K562 (cell line): Measurements from ENCODE around the gene TMEFF2. TPM values are rescaled to one million over a fixed set of nuclear protein-coding genes. Genes with fewer than 3 reads are reported as not detected.

Experiments used
- ATAC-seq: fragments of 200-7000 bp; cut with Tn5 transposase; 3 replicates; pipeline ENCODE4 v1.9.1; 2020; ENCODE audit warnings: moderate library complexity
- Bru-seq: library from RNA; stranded (reverse); fragments of 400-500 nt; gene quantifications from one replicate; lab custom pipeline; 2021; lab: Mats Ljungman, UMichigan
- BruChase-seq, 2 experiments: library from RNA; stranded (reverse); fragments of 400-500 nt; gene quantifications; one replicate each; lab custom pipeline; 2021; lab: Mats Ljungman, UMichigan
- BruUV-seq: library from RNA; stranded (reverse); fragments of 400-500 nt; replicated peaks from 2 replicates; lab custom pipeline; 2021; lab: Mats Ljungman, UMichigan
- CTCF ChIA-PET: fragments of 300-600 bp; formaldehyde crosslinking; extraction: SDS; loops from one replicate; lab custom pipeline; 2021; ENCODE audit warnings: low intra/inter-chr PET ratio; lab: Yijun Ruan, JAX
- POLR2A ChIA-PET: fragments of 300-600, 350-650 bp; sonication (Branson Sonifier 250); formaldehyde crosslinking; extraction: SDS; loops from one replicate; lab custom pipeline; 2021; ENCODE audit warnings: antibody characterized with exemption, inconsistent platforms; lab: Yijun Ruan, JAX
- DNase-seq, 4 experiments: peaks; one replicate each; pipeline versions ENCODE4 v3.0.0 to v3.0.0-alpha.2; 2011 to 2018; ENCODE audit warnings: low spot score in 3 of 4, mixed read lengths in 3 of 4; ENCODE audit errors: extremely low read depth in 1 of 4
- FAIRE-seq: peaks from 2 replicates; lab custom pipeline; 2011; peaks lifted over from hg19 to GRCh38; lab: Jason Lieb, UNC
- H2AFZ ChIP-seq: 2 replicates; pipeline ENCODE4 v1.6.0; 2011; ENCODE audit warnings: low read depth, low read length, control low read depth, inconsistent platforms
- H3K27ac ChIP-seq: fragments of 200-600 bp; 3 replicates; pipeline ENCODE4 v1.8.0; 2011; ENCODE audit warnings: low read depth, mild to moderate bottlenecking, control low read depth, inconsistent platforms, low read length, moderate library complexity, mixed read lengths; ENCODE audit errors: extremely low read depth
- H3K27me3 ChIP-seq, 2 experiments: fragments of 300-600 bp in 1 of 2; 2 replicates in 1 of 2; 3 replicates in 1 of 2; pipeline versions ENCODE4 v1.6.0 to v1.8.0; 2011; ENCODE audit warnings: inconsistent platforms in 2 of 2, low read length in 2 of 2, mild to moderate bottlenecking in 1 of 2, mixed read lengths in 1 of 2, moderate library complexity in 1 of 2; ENCODE audit not compliant: control insufficient read depth in 2 of 2, insufficient read depth in 2 of 2
- H3K36me3 ChIP-seq: fragments of 300-600 bp; 3 replicates; pipeline ENCODE4 v1.8.0; 2011; ENCODE audit warnings: mild to moderate bottlenecking, low read length, inconsistent platforms; ENCODE audit not compliant: control insufficient read depth, insufficient read depth
- H3K4me1 ChIP-seq, 2 experiments: fragments of 200-600 bp in 1 of 2; replicated peaks in 1 of 2; 2 replicates in 1 of 2; 3 replicates in 1 of 2; pipeline versions ENCODE4 v1.5.1 to v1.8.0; 2011; ENCODE audit warnings: inconsistent platforms in 2 of 2, low read length in 2 of 2, mild to moderate bottlenecking in 1 of 2, mixed read lengths in 1 of 2, moderate library complexity in 1 of 2; ENCODE audit not compliant: control insufficient read depth in 2 of 2, insufficient read depth in 2 of 2
- H3K4me2 ChIP-seq: 2 replicates; pipeline ENCODE4 v1.6.1; 2011; ENCODE audit warnings: low read length, control low read depth, inconsistent platforms, mixed read lengths; ENCODE audit not compliant: insufficient read depth
- H3K4me3 ChIP-seq: fragments of 200-600 bp; sonication (generic), shearing (Covaris generic); 2 replicates; pipeline ENCODE4 v1.5.1; 2016; ENCODE audit warnings: control low read depth, inconsistent platforms
- H3K79me2 ChIP-seq: fragments of 200-600 bp; 3 replicates; pipeline ENCODE4 v1.8.0; 2011; ENCODE audit warnings: low read length, inconsistent platforms; ENCODE audit not compliant: control insufficient read depth, insufficient read depth
- H3K9ac ChIP-seq, 2 experiments: 2 replicates each; pipeline versions ENCODE4 v1.6.0 to v1.6.1; 2011; ENCODE audit warnings: low read depth in 2 of 2, low read length in 2 of 2, control low read depth in 1 of 2, inconsistent platforms in 1 of 2, mild to moderate bottlenecking in 1 of 2, mixed read lengths in 1 of 2; ENCODE audit not compliant: insufficient read depth in 1 of 2
- H3K9me1 ChIP-seq: one replicate; pipeline ENCODE4 v1.6.0; 2011; ENCODE audit warnings: inconsistent platforms, mild to moderate bottlenecking, low read length, moderate library complexity; ENCODE audit not compliant: control insufficient read depth, insufficient read depth
- H3K9me3 ChIP-seq: replicated peaks from 2 replicates; pipeline ENCODE4 v1.5.1; 2011; ENCODE audit warnings: low read depth, low read length, inconsistent platforms; ENCODE audit not compliant: control insufficient read depth, insufficient read depth
- H4K20me1 ChIP-seq: replicated peaks from 2 replicates; pipeline ENCODE4 v1.6.1; 2011; ENCODE audit warnings: low read length, inconsistent platforms, mixed read lengths; ENCODE audit not compliant: control insufficient read depth, insufficient read depth
- CTBP1 ChIP-seq: fragments of 450-650 bp; IDR thresholded peaks from 2 replicates; pipeline ENCODE4 v1.6.1; 2016; ENCODE audit warnings: borderline replicate concordance
- GATAD2A ChIP-seq: fragments of 450-650 bp; IDR thresholded peaks from 2 replicates; pipeline ENCODE4 v1.6.1; 2017
- MCM7 ChIP-seq, 2 experiments: fragments of 450-650 bp; IDR thresholded peaks; 2 replicates each; pipeline ENCODE4 v1.6.1; 2016 to 2018
- NFYB ChIP-seq: IDR thresholded peaks from 2 replicates; pipeline ENCODE4 v1.6.1; 2011; ENCODE audit warnings: mild to moderate bottlenecking, moderate library complexity; ENCODE audit not compliant: insufficient read length; ENCODE audit errors: extremely low read depth
- PML ChIP-seq: IDR thresholded peaks from 2 replicates; pipeline ENCODE4 v1.6.1; 2012; ENCODE audit warnings: low read length, inconsistent platforms
- POLR2A ChIP-seq: fragments of 450-650 bp; conservative IDR thresholded peaks from 2 replicates; pipeline ENCODE4 v1.6.1; 2016
- RBM15 ChIP-seq: fragments of 200-400 bp; formaldehyde crosslinking; IDR thresholded peaks from 2 replicates; pipeline ENCODE4 v1.6.1; 2018; ENCODE audit warnings: mild to moderate bottlenecking, low read length, moderate library complexity; ENCODE audit not compliant: insufficient read depth
- USF2 ChIP-seq: sonication (generic); formaldehyde crosslinking; IDR thresholded peaks from 2 replicates; pipeline ENCODE4 v1.5.0; 2020; ENCODE audit warnings: missing genetic modification reagents
- ZNF347 ChIP-seq: fragments of 450-650 bp; formaldehyde crosslinking; IDR thresholded peaks from 2 replicates; pipeline ENCODE4 v1.4.0; 2020; ENCODE audit warnings: low read depth, mild to moderate bottlenecking, moderate library complexity
- ZNF830 ChIP-seq: fragments of 250-450 bp; sonication (Bioruptor Pico); IDR thresholded peaks from 2 replicates; pipeline ENCODE4 v1.5.0; 2021; ENCODE audit warnings: mild to moderate bottlenecking
- WGBS: fragments of 100-300 bp; shearing (Covaris generic); methylation state at CpG from one replicate; pipeline ENCODE4 v1.1.6; 2016; ENCODE audit warnings: low coverage, mixed read lengths; ENCODE audit not compliant: insufficient coverage; ENCODE audit errors: missing lambda C conversion rate; 5-methylcytosine and 5-hydroxymethylcytosine counted together
- in situ Hi-C: fragments of 300-500 bp; cut with MboI; formaldehyde crosslinking; loops from 4 replicates; pipeline ENCODE4 v1.15.0; 2018; ENCODE audit warnings: inconsistent platforms, mixed read lengths
- intact Hi-C: fragments of 100-400 bp; cut with micrococcal nuclease; formaldehyde crosslinking; loops from 2 replicates; pipeline ENCODE4 v1.14.2; 2022
- long read RNA-seq, 3 experiments: library from polyadenylated mRNA in 2 of 3; library from RNA in 1 of 3; unstranded in 2 of 3; stranded (forward) in 1 of 3; transcript quantifications; one replicate each; pipeline ENCODE4 v2.0.0, GENCODE V29; 2019 to 2022
- polyA minus RNA-seq, 3 experiments: library from RNA; depleted of rRNA, polyadenylated mRNA; stranded (reverse); fragments of >200 nt; gene quantifications; 2 replicates each; pipeline ENCODE4 v1.2.3, GENCODE V29; 2011
- polyA plus RNA-seq, 8 experiments: library from polyadenylated mRNA; depleted of rRNA in 4 of 8; stranded (reverse) in 5 of 8; unstranded in 3 of 8; fragments of >200 nt; fragmentation: Nextera tagmentation in 2 of 8; fragmentation: Illumina TruSeq in 1 of 8; extraction: Ambion mirVana in 2 of 8; extraction: Trizol in 1 of 8; gene quantifications; 2 replicates each; pipeline versions ENCODE4 v1.2.1 to v1.2.3, GENCODE V29; 2011 to 2014; ENCODE audit warnings: inconsistent platforms in 1 of 8, missing spikeins in 1 of 8
- total RNA-seq, 7 experiments: library from RNA; depleted of rRNA in 6 of 7; stranded (reverse); fragments of >200 nt in 6 of 7; fragmentation: Illumina TruSeq in 2 of 7; extraction: Trizol in 2 of 7; gene quantifications; 2 replicates each; pipeline versions ENCODE4 v1.2.1 to v1.2.3, GENCODE V29; 2011 to 2021; ENCODE audit warnings: low replicate concordance in 1 of 7
- TF ChIP-seq, protein P1 (sequence below): sonication (generic); formaldehyde crosslinking; IDR thresholded peaks from 2 replicates; pipeline ENCODE4 v1.8.1; 2023; ENCODE audit warnings: mild to moderate bottlenecking, missing genetic modification reagents
- TF ChIP-seq, protein P2 (sequence below), 3 experiments: fragments of 200-800 bp in 1 of 3; sonication (Bioruptor generic) in 1 of 3; sonication (generic) in 1 of 3; formaldehyde crosslinking in 1 of 3; IDR thresholded peaks; 2 replicates each; pipeline versions ENCODE4 v1.6.1 to v1.8.0; 2016 to 2022; ENCODE audit warnings: mild to moderate bottlenecking in 2 of 3, missing compliant biosample characterization in 2 of 3, missing genetic modification characterization in 2 of 3, missing genetic modification reagents in 1 of 3
- TF ChIP-seq, protein P3 (sequence below): sonication (generic); formaldehyde crosslinking; IDR thresholded peaks from 2 replicates; pipeline ENCODE4 v1.9.0; 2022; ENCODE audit warnings: mild to moderate bottlenecking, missing genetic modification reagents

TMEFF2 gene
- not detected in 2 replicates for total RNA-seq (2011; cell fraction: chromatin; rRNA removed; ENCODE audit: low replicate concordance)
- not detected in 2 replicates for total RNA-seq (2011; cell fraction: nucleolus; rRNA removed)
- not detected in 2 replicates for total RNA-seq (2011; cell fraction: nucleoplasm; rRNA removed)
- total RNA-seq (2014; rRNA removed) (not detected in 2 replicates), total RNA-seq (2014; rRNA removed; fragmentation: Illumina TruSeq; extraction: Trizol) (not detected in 2 replicates), total RNA-seq (2015; rRNA removed; fragmentation: Illumina TruSeq; extraction: Trizol) (not detected in 2 replicates), total RNA-seq (2021) (not detected in 2 replicates), polyA plus RNA-seq (2011; rRNA removed) (not detected in 2 replicates), polyA plus RNA-seq (2014; fragmentation: Illumina TruSeq; extraction: Trizol) (not detected in 2 replicates), polyA plus RNA-seq (2014; fragmentation: Nextera tagmentation; extraction: Ambion mirVana) (1 to 10 TPM in 1 of 2 experiments, not detected in 1; 1.4 TPM), polyA plus RNA-seq (2014; rRNA removed) (not detected in 2 replicates), polyA minus RNA-seq (2011; rRNA and poly(A)+ RNA removed) (not detected in 2 replicates), Bru-seq, nascent RNA (percentile 7 among the genes with signal in this experiment), BruChase-seq, experiment 1, labeled RNA remaining after a 2-hour chase (percentile 8 among the genes with signal in this experiment), BruChase-seq, experiment 2, labeled RNA remaining after a 6-hour chase (percentile 8 among the genes with signal in this experiment)
- polyA plus RNA-seq (2011; cell fraction: cytosol; rRNA removed) = not detected in 2 replicates
- polyA plus RNA-seq (2011; cell fraction: nucleus; rRNA removed) = not detected in 2 replicates
- polyA plus RNA-seq (2012) = 0.04 TPM in 1 of 2 replicates, not detected in the other
- polyA minus RNA-seq (2011; cell fraction: cytosol; rRNA and poly(A)+ RNA removed) = not detected in 2 replicates
- 0.13 TPM in 1 of 2 replicates, not detected in the other for polyA minus RNA-seq (2011; cell fraction: nucleus; rRNA and poly(A)+ RNA removed)
- long read RNA-seq, experiment 1, partial matches to known transcripts = 0 of 2 reads
- long read RNA-seq, experiment 1, other reads (novel, unspliced or antisense) = 2 of 2 reads
- long read RNA-seq, experiment 2 = 0 reads
- long read RNA-seq, experiment 3 = 0 reads

GRCh38 chr2:192194866-192195547 is at the start of gene TMEFF2:
Gene TMEFF2, minus strand, starts transcription at chr2:192194933. Its CDS starts 409 bp downstream, at chr2:192194524.
- FAIRE-seq = no peak
- CTCF ChIA-PET = no interaction called here
- TF ChIP-seq PML = no peak
- TF ChIP-seq, protein P1, sequence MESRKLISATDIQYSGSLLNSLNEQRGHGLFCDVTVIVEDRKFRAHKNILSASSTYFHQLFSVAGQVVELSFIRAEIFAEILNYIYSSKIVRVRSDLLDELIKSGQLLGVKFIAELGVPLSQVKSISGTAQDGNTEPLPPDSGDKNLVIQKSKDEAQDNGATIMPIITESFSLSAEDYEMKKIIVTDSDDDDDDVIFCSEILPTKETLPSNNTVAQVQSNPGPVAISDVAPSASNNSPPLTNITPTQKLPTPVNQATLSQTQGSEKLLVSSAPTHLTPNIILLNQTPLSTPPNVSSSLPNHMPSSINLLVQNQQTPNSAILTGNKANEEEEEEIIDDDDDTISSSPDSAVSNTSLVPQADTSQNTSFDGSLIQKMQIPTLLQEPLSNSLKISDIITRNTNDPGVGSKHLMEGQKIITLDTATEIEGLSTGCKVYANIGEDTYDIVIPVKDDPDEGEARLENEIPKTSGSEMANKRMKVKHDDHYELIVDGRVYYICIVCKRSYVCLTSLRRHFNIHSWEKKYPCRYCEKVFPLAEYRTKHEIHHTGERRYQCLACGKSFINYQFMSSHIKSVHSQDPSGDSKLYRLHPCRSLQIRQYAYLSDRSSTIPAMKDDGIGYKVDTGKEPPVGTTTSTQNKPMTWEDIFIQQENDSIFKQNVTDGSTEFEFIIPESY (CRISPR knock-in tag) = 0 out of 2 replicates have a peak, but pooled peaks have one; percentile 57
- no peak for TF ChIP-seq GATAD2A
- TF ChIP-seq NFYB = peak; percentile 20
- no peak for TF ChIP-seq RBM15
- no peak for TF ChIP-seq ZNF830 (CRISPR knock-in tag)
- TF ChIP-seq MCM7 (IDR thresholded peaks at IDR 0.05) = no peak
- TF ChIP-seq ZNF347 (CRISPR knock-in tag) = no peak
- TF ChIP-seq USF2 = peak; percentile 80
- no peak for TF ChIP-seq POLR2A
- TF ChIP-seq CTBP1 = peak; percentile 54; the same call in 1 of the 2 replicates
- TF ChIP-seq, protein P2, sequence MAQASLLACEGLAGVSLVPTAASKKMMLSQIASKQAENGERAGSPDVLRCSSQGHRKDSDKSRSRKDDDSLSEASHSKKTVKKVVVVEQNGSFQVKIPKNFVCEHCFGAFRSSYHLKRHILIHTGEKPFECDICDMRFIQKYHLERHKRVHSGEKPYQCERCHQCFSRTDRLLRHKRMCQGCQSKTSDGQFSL (CRISPR knock-in tag; IDR thresholded peaks at IDR 0.05) = no peak
- TF ChIP-seq, protein P2 (tag; IDR thresholded peaks at IDR 0.05) = no peak
- TF ChIP-seq, protein P3, sequence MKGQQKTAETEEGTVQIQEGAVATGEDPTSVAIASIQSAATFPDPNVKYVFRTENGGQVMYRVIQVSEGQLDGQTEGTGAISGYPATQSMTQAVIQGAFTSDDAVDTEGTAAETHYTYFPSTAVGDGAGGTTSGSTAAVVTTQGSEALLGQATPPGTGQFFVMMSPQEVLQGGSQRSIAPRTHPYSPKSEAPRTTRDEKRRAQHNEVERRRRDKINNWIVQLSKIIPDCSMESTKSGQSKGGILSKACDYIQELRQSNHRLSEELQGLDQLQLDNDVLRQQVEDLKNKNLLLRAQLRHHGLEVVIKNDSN (CRISPR knock-in tag) = peak; percentile 40; the same call in 1 of the 2 replicates

More at GRCh38 chr2:192194866-192195547, at the start of gene TMEFF2:
- Histone ChIP-seq H3K4me3 (no peak within 1 kb of the TSS), H2AFZ (no peak within 1 kb of the TSS), H3K27me3 (peaks cover 14 to 33% of the 10 kb centered on the region in 2 experiments), H3K9ac (peak within 1 kb of the TSS in 1 of 2 experiments; percentile 17; a peak in 2 of 4 replicates), H3K9me3 (no peaks in the 10 kb centered on the region), H3K36me3 (no peaks in the 10 kb centered on the region), H3K79me2 (no peaks in the 10 kb centered on the region), H4K20me1 (no peaks in the 10 kb centered on the region), H3K4me2 (peak within 1 kb of the TSS; percentile 11; the same call in 1 of the 2 replicates), H3K27ac (no peak within 1 kb of the TSS), H3K4me1 (peaks cover 0 to 18% of the 10 kb centered on the region in 2 experiments; a peak in 2 of 5 replicates), H3K9me1 (no peaks in the 10 kb centered on the region)
- ATAC-seq (peak; percentile 82), DNase-seq (peak; percentile 30 to 63 (median 52))
- POLR2A ChIA-PET = no interaction called here
- intact Hi-C loops = no loop called here
- 14% methylated on average over 40 of the region's 64 CpGs for WGBS
- no TSS peak for BruUV-seq
- in situ Hi-C loops = loop anchor here (25.0 kb wide), 1 partner anchor 842 kb away; no protein-coding TSS in a partner anchor
